Activated T-cell treated with anti-CD3 and anti-CD28 coated beads, Interleukin-2, amount 50 U/mL, for 4 hours (primary cell): ENCODE data around the gene AKAP7. TPM values are rescaled to one million over a fixed set of nuclear protein-coding genes. Genes with fewer than 3 reads are reported as not detected.
A peak's percentile ranks its signal among the peaks of the same experiment; 100 is the strongest.
"Not testable (repeated sequence)": the region's sequence is repeated elsewhere in the genome, so short reads cannot be mapped to it uniquely, and the experiment has no call there.

Experiments
- ATAC-seq, 2 donors: fragments of 200-7000 bp; cut with Tn5 transposase; one replicate each; pipeline ENCODE4 v1.10.0; 2021
- DNase-seq: peaks from one replicate; pipeline ENCODE4 v3.0.0-alpha.2; 2020
- H3K27me3 Mint-ChIP-seq: one replicate; pipeline ENCODE4 v1.8.0; 2021; ENCODE audit warnings: low read depth, mixed read lengths
- H3K36me3 Mint-ChIP-seq: one replicate; pipeline ENCODE4 v1.8.0; 2022; ENCODE audit warnings: mixed read lengths; ENCODE audit not compliant: insufficient read depth
- H3K4me1 Mint-ChIP-seq: one replicate; pipeline ENCODE4 v1.8.0; 2021; ENCODE audit warnings: low read depth, mixed read lengths
- H3K4me3 Mint-ChIP-seq: one replicate; pipeline ENCODE4 v1.8.0; 2021; ENCODE audit warnings: mild to moderate bottlenecking, moderate library complexity, mixed read lengths
- H3K9me3 Mint-ChIP-seq: one replicate; pipeline ENCODE4 v1.8.0; 2021; ENCODE audit warnings: mixed read lengths
- total RNA-seq, 3 donors: library from RNA; stranded (reverse); gene quantifications; one replicate each; pipeline ENCODE4 v1.2.1, GENCODE V29; 2021

AKAP7 gene
- total RNA-seq, 3 donors from 2014 or later, result 3.0 to 3.3 (median 3.2) TPM

DNA sequence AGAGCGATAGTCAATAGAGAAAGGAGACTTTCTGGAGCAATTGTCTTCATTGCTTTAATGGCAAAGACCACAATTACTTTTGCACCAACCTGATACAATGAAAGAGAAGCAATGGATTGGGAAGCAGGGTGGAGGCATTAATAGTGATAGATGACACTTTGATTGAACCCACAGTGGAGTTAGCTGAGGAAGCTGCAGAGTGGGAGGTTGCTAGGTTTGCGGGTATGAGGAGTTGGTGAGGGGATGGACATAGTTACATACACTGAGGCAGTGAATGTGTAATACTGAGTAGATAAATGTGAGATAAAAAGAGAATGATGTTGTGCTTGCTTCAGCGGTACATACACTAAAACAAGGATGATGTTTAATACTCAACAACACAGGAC is 91.9 kb downstream of the AKAP7 start:
- Mint-ChIP-seq H3K4me3 (no peak overlapping the region), H3K27me3 (no peaks in the 10 kb centered on the region), H3K9me3 (no peaks in the 10 kb centered on the region), H3K36me3 (peaks cover 11% of the 10 kb centered on the region), H3K4me1 (peaks cover 20% of the 10 kb centered on the region)
- no peak for DNase-seq
- ATAC-seq, result no peak

DNA sequence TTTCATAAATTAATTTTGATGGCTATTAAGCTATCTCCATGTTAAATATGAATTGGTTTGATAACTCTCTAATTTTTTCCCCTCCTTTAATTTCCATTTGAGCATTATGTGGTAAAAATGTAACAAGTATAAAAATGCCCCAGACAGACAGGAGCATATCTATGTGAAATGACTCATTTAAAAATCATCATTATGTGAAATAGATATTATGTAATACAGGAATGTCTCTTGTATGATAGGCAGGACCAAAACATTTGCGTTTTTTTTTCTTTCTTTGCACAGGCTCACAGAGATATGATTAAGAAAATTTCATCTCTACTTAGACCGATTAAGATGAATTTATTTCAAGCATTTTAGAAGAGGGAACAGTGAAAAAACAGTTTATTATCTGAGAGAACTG is 95.8 kb downstream of the AKAP7 start:
- H3K36me3 Mint-ChIP-seq, result peaks cover 8% of the 10 kb centered on the region
- H3K27me3 Mint-ChIP-seq, result no peaks in the 10 kb centered on the region
- ATAC-seq (no peak), DNase-seq (no peak)
- H3K4me1 Mint-ChIP-seq, result peaks cover 12% of the 10 kb centered on the region
- no peak overlapping the region for H3K4me3 Mint-ChIP-seq
- no peaks in the 10 kb centered on the region for H3K9me3 Mint-ChIP-seq

DNA sequence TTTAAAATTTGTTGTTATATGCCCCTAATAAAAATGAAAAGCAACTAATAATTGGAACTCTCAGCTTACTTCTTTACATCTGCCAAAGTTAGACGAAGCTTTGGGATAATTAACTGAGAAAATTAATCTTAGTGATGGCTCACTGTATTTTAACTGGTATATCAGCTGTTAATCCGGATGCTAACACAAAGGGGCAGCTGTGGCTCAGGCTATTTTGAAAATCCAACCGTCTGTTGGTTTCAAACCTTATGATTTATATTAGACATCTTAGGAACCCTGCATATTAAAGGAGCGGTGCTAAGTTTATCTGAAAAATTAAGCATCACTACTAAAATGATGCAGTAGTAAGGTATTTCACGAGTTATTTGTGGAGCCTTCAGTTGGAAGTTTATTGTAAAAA is 96.6 kb downstream of the AKAP7 start:
- H3K27me3 Mint-ChIP-seq, result no peaks in the 10 kb centered on the region
- H3K4me3 Mint-ChIP-seq, result no peak overlapping the region
- peaks cover 10% of the 10 kb centered on the region for H3K4me1 Mint-ChIP-seq

DNA sequence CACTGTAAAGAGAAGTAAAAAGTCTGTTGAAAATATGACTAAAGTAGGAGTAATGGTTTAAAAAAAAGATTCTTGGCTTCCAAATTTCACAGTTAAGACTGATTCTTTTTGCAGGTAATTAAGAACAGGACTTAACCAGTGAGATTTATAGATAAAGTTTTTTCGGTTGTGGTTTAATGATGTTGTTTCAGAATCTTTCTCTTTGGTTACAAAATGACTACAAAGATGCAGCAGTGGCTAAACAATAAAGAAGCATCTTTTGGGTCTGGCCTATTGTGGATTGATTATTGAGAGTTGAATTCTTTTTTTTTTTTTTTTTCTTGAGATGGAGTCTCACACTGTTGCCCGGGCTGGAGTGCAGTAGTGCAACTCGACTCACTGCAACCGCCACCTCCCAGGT is 109.7 kb downstream of the AKAP7 start:
- no peak for DNase-seq
- Mint-ChIP-seq H3K27me3 (no peaks in the 10 kb centered on the region), H3K4me1 (peaks cover 30% of the 10 kb centered on the region), H3K36me3 (peaks cover 15% of the 10 kb centered on the region), H3K9me3 (peaks cover 5% of the 10 kb centered on the region), H3K4me3 (no peak overlapping the region)
- no peak for ATAC-seq

More for the DNA sequence above, 96.6 kb downstream of the AKAP7 start:
- Mint-ChIP-seq H3K9me3 (no peaks in the 10 kb centered on the region), H3K36me3 (peaks cover 8% of the 10 kb centered on the region)
- ATAC-seq, result no peak
- DNase-seq, result no peak

DNA sequence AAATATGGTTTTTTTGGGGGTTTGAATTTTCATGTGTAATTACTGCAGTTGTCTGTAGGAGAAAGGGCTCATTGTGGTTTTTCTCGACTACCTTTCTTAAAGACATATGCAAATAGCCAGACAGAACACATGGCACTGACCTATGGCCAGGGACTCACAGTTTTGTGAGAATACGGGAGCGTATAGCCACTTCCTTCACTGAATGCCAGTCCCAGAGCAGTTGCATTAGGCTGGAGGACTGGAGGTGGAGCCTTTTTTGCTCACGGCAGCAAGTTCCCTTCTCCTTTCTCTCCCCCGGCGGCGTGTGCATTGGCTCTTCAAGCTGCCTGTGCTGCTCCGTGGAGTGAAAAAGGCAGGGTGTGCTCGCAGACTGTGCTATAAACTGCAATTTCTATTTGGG is 114.9 kb downstream of the AKAP7 start:
- Mint-ChIP-seq H3K27me3 (no peaks in the 10 kb centered on the region), H3K4me1 (peaks cover 45% of the 10 kb centered on the region), H3K4me3 (peak overlapping the region; percentile 63), H3K9me3 (no peaks in the 10 kb centered on the region), H3K36me3 (peaks cover 17% of the 10 kb centered on the region)
- ATAC-seq, result peak; percentile 62 to 79
- no peak for DNase-seq

DNA sequence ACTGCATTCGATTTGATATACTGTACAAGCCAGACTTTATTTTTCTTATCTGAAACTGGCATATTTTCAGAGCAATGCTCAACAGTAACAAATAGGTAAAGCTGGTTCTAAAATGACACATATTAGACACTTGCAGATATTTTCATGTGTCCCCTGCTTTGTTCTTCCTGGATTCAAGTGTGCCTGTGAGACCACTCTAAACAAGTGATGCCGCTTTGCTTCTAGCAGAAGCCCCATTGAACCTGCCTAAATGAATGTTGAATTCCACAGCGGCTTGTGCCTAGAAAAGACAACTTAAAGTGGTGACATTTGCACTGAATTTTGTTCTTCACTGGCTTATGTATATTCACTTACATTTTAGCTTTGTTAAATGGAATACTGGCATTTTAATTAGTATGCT is 115.7 kb downstream of the AKAP7 start:
- H3K4me3 Mint-ChIP-seq, result peak overlapping the region; percentile 63
- DNase-seq, result no peak
- peaks cover 49% of the 10 kb centered on the region for H3K4me1 Mint-ChIP-seq
- H3K36me3 Mint-ChIP-seq, result peaks cover 17% of the 10 kb centered on the region
- no peaks in the 10 kb centered on the region for H3K27me3 Mint-ChIP-seq
- ATAC-seq, result no peak
- no peaks in the 10 kb centered on the region for H3K9me3 Mint-ChIP-seq

DNA sequence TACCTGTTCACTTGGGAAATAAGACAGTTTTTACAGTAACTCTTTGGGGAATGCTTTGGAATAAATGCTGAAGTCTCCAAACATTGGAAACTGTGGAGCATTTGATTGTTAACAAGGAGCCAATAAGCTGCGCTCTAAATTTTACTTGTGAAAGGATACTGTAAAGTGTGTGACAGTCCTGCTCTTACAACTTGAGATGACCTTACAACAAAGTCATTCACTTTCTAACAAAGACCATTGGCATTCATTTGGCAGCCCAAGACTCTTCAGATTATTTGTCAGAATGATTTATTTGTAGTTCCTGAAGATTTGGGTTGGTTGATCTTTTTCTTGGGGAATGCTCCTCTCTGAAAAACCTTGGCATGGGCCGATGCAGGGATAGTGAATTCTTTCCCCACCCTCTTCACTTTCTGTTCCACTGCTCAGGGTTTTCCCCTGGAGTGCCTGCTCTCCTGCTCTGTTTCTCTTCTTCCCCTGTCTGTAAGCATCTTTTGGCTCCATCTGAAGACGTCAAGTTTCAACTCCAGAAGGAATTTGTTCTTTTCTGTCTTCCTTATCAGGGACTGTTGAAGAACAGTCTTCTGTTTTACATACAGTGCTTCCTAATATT is 116.4 kb downstream of the AKAP7 start:
- H3K36me3 Mint-ChIP-seq, result peaks cover 17% of the 10 kb centered on the region
- no peak for DNase-seq
- no peak for ATAC-seq
- H3K4me1 Mint-ChIP-seq, result peaks cover 46% of the 10 kb centered on the region
- H3K4me3 Mint-ChIP-seq, result no peak overlapping the region
- no peaks in the 10 kb centered on the region for H3K27me3 Mint-ChIP-seq
- H3K9me3 Mint-ChIP-seq, result no peaks in the 10 kb centered on the region

DNA sequence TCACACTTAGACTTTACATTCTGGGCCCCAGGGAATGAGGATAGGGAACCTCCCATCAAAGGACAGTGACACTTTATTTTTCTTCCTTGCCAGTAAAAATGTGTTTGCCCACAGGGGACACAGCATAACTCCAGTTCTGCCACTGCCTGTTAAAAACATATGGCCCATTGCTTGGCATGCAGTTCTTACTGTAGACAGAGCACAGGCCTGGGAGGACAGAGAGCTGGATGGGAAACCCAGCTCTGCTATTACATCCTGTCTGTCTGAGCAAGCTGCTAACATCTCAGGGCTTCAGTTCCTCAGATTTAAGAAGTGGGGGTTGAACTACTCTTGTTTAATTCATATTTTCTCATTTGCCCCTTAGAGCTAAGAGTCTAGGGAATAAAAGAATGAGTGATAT is 120.2 kb downstream of the AKAP7 start:
- DNase-seq (no peak), ATAC-seq (no peak)
- Mint-ChIP-seq H3K9me3 (peaks cover 2% of the 10 kb centered on the region), H3K36me3 (peaks cover 27% of the 10 kb centered on the region), H3K4me3 (no peak overlapping the region), H3K4me1 (peaks cover 44% of the 10 kb centered on the region), H3K27me3 (no peaks in the 10 kb centered on the region)

DNA sequence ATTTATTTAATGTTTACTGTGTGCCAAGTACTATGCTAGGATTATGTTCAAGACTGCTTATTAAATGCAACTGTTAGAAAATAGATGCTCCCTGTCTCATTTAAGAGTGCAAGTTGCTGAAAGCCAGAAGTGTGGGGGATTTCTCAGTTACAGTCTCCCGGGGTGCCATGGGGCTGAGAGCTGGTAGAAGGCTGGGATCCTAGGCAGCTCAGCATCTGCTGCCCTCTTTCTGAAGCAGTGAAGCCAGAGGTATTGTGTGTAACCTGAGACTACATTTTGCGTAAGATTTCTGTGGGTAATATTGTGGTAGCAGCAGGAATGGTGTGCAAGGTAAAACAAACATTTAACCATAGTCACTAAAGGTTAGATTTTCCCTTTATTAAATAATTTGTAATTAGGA is 120.6 kb downstream of the AKAP7 start:
- no peak for ATAC-seq
- no peak for DNase-seq
- peaks cover 3% of the 10 kb centered on the region for H3K9me3 Mint-ChIP-seq
- H3K27me3 Mint-ChIP-seq, result no peaks in the 10 kb centered on the region
- H3K4me1 Mint-ChIP-seq, result peaks cover 40% of the 10 kb centered on the region
- H3K36me3 Mint-ChIP-seq, result peaks cover 26% of the 10 kb centered on the region
- H3K4me3 Mint-ChIP-seq, result no peak overlapping the region

DNA sequence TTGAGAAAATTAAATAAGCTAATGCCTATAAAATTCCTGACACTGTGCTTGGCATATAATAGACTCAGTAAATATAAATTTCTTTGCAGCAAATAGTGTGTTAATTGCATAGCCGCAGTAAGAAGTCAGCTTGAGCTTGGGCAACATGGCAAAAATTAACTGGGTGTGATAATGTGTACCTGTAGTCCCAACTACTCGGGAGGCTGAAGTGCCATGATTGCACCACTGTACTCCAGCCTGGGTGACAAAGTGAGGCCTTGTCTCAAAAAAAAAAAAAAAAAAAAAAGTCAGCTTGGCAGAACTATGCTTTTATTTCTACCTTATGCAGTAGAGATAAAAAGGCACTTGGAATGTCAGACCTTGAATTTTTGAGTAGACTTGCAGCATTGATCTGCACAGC is 121.8 kb downstream of the AKAP7 start:
- Mint-ChIP-seq H3K4me3 (no peak overlapping the region), H3K9me3 (peaks cover 10% of the 10 kb centered on the region), H3K36me3 (peaks cover 27% of the 10 kb centered on the region), H3K4me1 (peaks cover 28% of the 10 kb centered on the region), H3K27me3 (no peaks in the 10 kb centered on the region)
- DNase-seq (no peak), ATAC-seq (no peak)

DNA sequence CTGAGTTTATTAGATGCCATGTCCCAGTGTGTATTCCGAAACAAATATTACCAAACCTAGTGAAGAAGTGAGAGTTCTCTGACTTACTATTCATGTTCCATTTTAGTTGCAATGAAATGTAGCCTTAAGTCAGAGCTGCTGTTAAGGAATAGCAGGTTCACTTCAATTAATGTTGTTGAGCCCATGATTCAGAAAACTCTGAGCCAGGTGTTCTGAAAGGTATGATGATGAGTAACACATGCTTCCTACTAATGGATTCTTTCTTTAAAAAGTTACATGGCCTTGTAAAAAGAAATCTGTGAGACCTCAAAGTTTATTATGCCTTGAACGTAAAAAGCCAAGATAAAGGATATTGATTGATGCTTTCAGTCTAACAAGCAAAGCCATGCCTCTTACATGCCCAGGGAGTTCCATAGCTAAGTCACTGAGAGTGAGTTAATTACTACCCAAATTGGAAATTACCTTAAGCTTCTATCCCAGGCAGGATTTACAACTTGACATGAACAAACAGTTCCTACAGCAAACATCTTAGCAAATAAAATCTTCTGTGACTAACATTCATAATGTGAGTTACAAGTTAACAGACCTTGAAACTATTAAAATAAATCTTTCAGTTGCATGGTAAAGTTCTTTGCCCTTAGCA is 122.9 kb downstream of the AKAP7 start:
- ATAC-seq (no peak), DNase-seq (no peak)
- Mint-ChIP-seq H3K9me3 (peaks cover 10% of the 10 kb centered on the region), H3K4me3 (no peak overlapping the region), H3K36me3 (peaks cover 21% of the 10 kb centered on the region), H3K27me3 (no peaks in the 10 kb centered on the region), H3K4me1 (peaks cover 21% of the 10 kb centered on the region)

DNA sequence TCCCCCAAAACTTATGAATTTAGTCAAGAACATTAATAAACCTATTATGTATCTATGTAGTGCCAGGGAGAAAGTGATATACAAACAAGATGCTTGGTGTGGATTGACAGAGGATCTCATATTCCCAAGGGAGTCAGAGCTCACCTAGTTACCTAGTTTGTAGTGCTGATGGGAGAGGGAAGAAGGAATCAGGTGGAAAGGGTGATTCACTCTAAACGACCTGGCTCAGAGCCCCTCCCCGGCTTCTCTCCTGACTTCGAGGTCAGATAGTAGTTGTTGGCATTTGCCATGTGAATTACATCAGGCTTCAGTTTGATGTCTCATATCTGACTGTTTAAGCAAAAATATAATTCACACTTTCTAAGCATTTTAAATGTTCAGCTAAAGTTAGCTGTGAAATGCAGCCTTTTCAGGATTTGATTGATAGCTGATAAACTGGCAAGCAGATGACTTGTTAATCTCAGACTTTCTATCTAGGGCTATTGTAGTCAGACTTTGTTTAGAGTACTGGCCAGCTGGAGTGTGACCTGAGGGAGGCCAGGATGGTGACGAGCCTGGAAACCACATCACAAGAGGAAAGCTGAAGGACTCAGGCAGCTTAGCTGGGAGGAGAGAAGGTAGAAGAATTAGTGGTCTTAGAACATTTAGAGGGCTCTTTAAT is 123.7 kb downstream of the AKAP7 start:
- Mint-ChIP-seq H3K27me3 (no peaks in the 10 kb centered on the region), H3K9me3 (peaks cover 10% of the 10 kb centered on the region), H3K36me3 (peaks cover 24% of the 10 kb centered on the region), H3K4me1 (peaks cover 23% of the 10 kb centered on the region), H3K4me3 (no peak overlapping the region)
- ATAC-seq (no peak), DNase-seq (no peak)

DNA sequence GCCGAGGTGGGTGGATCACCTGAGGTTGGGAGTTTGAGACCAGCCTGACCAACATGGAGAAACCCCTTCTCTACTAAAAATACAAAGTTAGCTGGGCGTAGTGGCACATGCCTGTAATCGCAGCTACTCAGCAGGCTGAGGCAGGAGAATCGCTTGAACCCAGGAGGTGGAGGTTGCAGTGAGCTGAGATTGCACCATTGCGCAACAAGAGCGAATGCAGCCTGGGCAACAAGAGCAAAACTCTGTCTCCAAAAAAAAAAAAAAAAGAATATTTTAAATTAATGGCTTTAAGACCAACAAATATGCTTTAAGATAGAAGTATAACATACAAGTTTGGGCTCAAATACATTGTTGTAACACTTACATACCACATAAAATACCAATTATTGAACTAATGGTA is 125.7 kb downstream of the AKAP7 start:
- Mint-ChIP-seq H3K9me3 (peaks cover 16% of the 10 kb centered on the region), H3K4me1 (peaks cover 22% of the 10 kb centered on the region), H3K36me3 (peaks cover 30% of the 10 kb centered on the region)
- not testable (repeated sequence) for ATAC-seq, H3K27me3 Mint-ChIP-seq, H3K4me3 Mint-ChIP-seq, DNase-seq

DNA sequence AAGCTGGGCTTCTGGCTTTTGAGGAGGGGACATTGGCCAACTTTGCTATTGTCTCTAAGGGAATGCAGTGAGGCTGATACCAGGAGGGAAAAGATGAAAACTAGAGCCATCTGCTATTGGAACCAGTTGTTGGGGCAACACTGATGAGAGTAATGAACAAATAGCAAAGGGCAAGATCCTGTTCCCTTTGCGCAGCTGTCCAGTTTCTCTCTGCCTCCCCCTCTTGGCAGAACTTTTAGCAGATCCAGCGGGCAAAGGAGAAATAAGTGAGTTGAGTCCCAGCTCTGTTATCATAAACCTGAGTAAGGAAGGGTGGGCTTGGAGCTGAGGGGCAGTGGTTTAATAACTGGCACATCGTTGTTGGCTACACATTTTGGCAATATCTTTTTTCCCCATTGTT is 126.8 kb downstream of the AKAP7 start:
- peaks cover 27% of the 10 kb centered on the region for H3K4me1 Mint-ChIP-seq
- no peak for ATAC-seq
- no peak for DNase-seq
- peaks cover 16% of the 10 kb centered on the region for H3K9me3 Mint-ChIP-seq
- no peak overlapping the region for H3K4me3 Mint-ChIP-seq
- peaks cover 30% of the 10 kb centered on the region for H3K36me3 Mint-ChIP-seq
- H3K27me3 Mint-ChIP-seq, result no peaks in the 10 kb centered on the region

DNA sequence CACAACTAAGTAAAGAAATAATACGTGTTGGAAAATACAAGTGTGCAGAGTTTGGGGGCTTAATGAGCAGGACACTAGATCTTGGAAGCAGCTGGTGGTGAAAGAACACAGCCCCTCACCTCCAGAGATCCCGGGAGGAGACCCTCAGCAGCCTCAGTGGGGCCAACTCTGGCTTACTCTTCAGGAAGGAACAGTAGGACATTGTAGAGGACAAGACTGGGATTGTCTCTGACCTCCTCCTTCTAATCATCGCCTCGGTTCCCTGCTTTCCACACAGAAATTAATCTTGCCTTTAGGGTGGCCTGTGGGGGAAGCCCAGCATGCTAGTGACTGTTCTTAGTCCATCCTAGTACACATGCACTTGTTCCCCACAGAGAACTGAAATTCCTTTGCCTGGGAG is 130.7 kb downstream of the AKAP7 start:
- Mint-ChIP-seq H3K4me3 (no peak overlapping the region), H3K27me3 (no peaks in the 10 kb centered on the region), H3K4me1 (peaks cover 37% of the 10 kb centered on the region), H3K36me3 (peaks cover 30% of the 10 kb centered on the region), H3K9me3 (peaks cover 16% of the 10 kb centered on the region)
- ATAC-seq (no peak), DNase-seq (no peak)
